ENCODE measurements around the gene TRMT2B.

DNA sequence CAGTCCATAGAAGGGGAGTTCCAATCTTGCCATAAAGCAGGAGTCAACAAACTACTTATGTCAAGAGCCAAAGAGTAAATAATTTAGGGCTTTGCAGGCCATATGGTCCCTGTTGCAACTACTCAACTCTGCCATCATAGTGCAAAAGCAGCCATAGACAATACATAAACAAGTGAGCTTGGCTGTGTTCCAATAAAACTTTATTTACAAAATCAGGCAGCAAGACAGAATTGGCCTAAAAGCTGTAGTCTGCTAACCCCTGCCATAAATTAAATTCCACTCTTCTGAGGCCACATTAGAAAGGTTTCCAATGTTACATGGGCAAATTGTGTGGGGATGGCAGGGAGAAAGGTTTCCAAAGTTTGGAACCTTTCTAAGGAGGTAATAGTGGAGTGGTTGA, 14.7 kb downstream of the TRMT2B start:
- TF ChIP-seq POLR2AphosphoS5 (IDR thresholded peaks at IDR 0.05) (no peak), POLR2A (IDR thresholded peaks at IDR 0.05; ENCODE audit: low read depth) (no peak), EP300 (IDR thresholded peaks at IDR 0.05) (no peak)
- TF ChIP-seq, protein P1, sequence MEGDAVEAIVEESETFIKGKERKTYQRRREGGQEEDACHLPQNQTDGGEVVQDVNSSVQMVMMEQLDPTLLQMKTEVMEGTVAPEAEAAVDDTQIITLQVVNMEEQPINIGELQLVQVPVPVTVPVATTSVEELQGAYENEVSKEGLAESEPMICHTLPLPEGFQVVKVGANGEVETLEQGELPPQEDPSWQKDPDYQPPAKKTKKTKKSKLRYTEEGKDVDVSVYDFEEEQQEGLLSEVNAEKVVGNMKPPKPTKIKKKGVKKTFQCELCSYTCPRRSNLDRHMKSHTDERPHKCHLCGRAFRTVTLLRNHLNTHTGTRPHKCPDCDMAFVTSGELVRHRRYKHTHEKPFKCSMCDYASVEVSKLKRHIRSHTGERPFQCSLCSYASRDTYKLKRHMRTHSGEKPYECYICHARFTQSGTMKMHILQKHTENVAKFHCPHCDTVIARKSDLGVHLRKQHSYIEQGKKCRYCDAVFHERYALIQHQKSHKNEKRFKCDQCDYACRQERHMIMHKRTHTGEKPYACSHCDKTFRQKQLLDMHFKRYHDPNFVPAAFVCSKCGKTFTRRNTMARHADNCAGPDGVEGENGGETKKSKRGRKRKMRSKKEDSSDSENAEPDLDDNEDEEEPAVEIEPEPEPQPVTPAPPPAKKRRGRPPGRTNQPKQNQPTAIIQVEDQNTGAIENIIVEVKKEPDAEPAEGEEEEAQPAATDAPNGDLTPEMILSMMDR (IDR thresholded peaks at IDR 0.05): no peak

All from esophagus muscularis mucosa (tissue), 4 donors.